IMR-90 (cell line): ENCODE data around the gene NUDT8. TPM values are rescaled to one million over a fixed set of nuclear protein-coding genes. Genes with fewer than 3 reads are reported as not detected.
A peak's percentile ranks its signal among the peaks of the same experiment; 100 is the strongest.

Source experiments
- ATAC-seq: fragments of 200-7000 bp; cut with Tn5 transposase; 2 replicates; pipeline ENCODE4 v1.9.1; 2020; ENCODE audit warnings: low read depth, mild to moderate bottlenecking, moderate library complexity
- BruUV-seq: library from RNA; stranded (reverse); fragments of 400-500 nt; replicated peaks from 2 replicates; lab custom pipeline; 2021; lab: Mats Ljungman, UMichigan
- CTCF ChIA-PET: fragments of 300-600 bp; formaldehyde crosslinking; extraction: SDS; loops from one replicate; lab custom pipeline; 2021; ENCODE audit warnings: antibody characterized with exemption; lab: Yijun Ruan, JAX
- POLR2A ChIA-PET: fragments of 300-600 bp; sonication (Branson Sonifier 250); formaldehyde crosslinking; loops from one replicate; lab custom pipeline; 2022; ENCODE audit warnings: antibody characterized with exemption; ENCODE audit not compliant: unreplicated experiment; lab: Charles Lee
- DNase-seq: peaks from one replicate; pipeline ENCODE4 v3.0.0; 2013
- H2AFZ ChIP-seq: replicated peaks from 2 replicates; pipeline ENCODE3; 2013; ENCODE audit warnings: low read length, mild to moderate bottlenecking; ENCODE audit not compliant: poor library complexity
- H2AK5ac ChIP-seq: 2 replicates; pipeline ENCODE4 v1.6.1; 2013; ENCODE audit warnings: low read depth, low read length, inconsistent platforms
- H2AK9ac ChIP-seq: replicated peaks from 2 replicates; pipeline ENCODE3; 2013; ENCODE audit warnings: mild to moderate bottlenecking, low read depth, low read length, moderate library complexity; ENCODE audit not compliant: poor library complexity
- H2BK120ac ChIP-seq: 2 replicates; pipeline ENCODE4 v1.6.1; 2013; ENCODE audit warnings: low read depth, low read length, inconsistent platforms
- H2BK15ac ChIP-seq: 3 replicates; pipeline ENCODE4 v1.6.1; 2013; ENCODE audit warnings: low read depth, low read length, inconsistent platforms
- H2BK20ac ChIP-seq: 2 replicates; pipeline ENCODE4 v1.6.1; 2013; ENCODE audit warnings: low read depth, mild to moderate bottlenecking, inconsistent platforms, low read length, moderate library complexity
- H2BK5ac ChIP-seq: 2 replicates; pipeline ENCODE4 v1.6.1; 2013; ENCODE audit warnings: mild to moderate bottlenecking, low read depth, low read length, inconsistent platforms; ENCODE audit not compliant: poor library complexity, severe bottlenecking
- H3K14ac ChIP-seq: replicated peaks from 2 replicates; pipeline ENCODE4 v1.6.1; 2013; ENCODE audit warnings: low read depth, low read length, inconsistent platforms
- H3K18ac ChIP-seq: 2 replicates; pipeline ENCODE4 v1.6.1; 2013; ENCODE audit warnings: low read depth, low read length, control low read depth
- H3K23ac ChIP-seq: 2 replicates; pipeline ENCODE4 v1.6.1; 2013; ENCODE audit warnings: low read depth, low read length, inconsistent platforms
- H3K27ac ChIP-seq: 2 replicates; pipeline ENCODE4 v1.5.1; 2013; ENCODE audit warnings: mild to moderate bottlenecking, control low read depth, low read length; ENCODE audit not compliant: insufficient read depth
- H3K27me3 ChIP-seq: 2 replicates; pipeline ENCODE4 v1.6.1; 2013; ENCODE audit warnings: low read length; ENCODE audit not compliant: control insufficient read depth, insufficient read depth
- H3K36me3 ChIP-seq: 2 replicates; pipeline ENCODE4 v1.6.1; 2013; ENCODE audit warnings: low read length, mixed read lengths; ENCODE audit not compliant: control insufficient read depth, insufficient read depth
- H3K4ac ChIP-seq: 2 replicates; pipeline ENCODE4 v1.6.1; 2013; ENCODE audit warnings: low read depth, low read length, inconsistent platforms
- H3K4me1 ChIP-seq: 2 replicates; pipeline ENCODE4 v1.6.1; 2013; ENCODE audit warnings: low read length, mixed read lengths; ENCODE audit not compliant: control insufficient read depth, insufficient read depth
- H3K4me2 ChIP-seq: 2 replicates; pipeline ENCODE4 v1.6.1; 2013; ENCODE audit warnings: low read depth, mild to moderate bottlenecking, control low read depth, low read length, moderate library complexity
- H3K4me3 ChIP-seq: 2 replicates; pipeline ENCODE4 v1.5.1; 2013; ENCODE audit warnings: low read depth, mild to moderate bottlenecking, control low read depth, low read length, moderate library complexity; ENCODE audit not compliant: insufficient read depth
- H3K56ac ChIP-seq: 2 replicates; pipeline ENCODE4 v1.6.1; 2013; ENCODE audit warnings: low read length, inconsistent platforms; ENCODE audit not compliant: insufficient read depth; ENCODE audit errors: extremely low read depth
- H3K79me1 ChIP-seq, 2 experiments: 2 replicates each; pipeline ENCODE4 v1.6.1; 2013; ENCODE audit warnings: low read length in 2 of 2, inconsistent platforms in 1 of 2, low read depth in 1 of 2
- H3K9ac ChIP-seq: 2 replicates; pipeline ENCODE4 v1.6.1; 2013; ENCODE audit warnings: low read depth, low read length, control low read depth
- H3K9me1 ChIP-seq: 2 replicates; pipeline ENCODE4 v1.6.1; 2013; ENCODE audit warnings: low read length, inconsistent platforms; ENCODE audit not compliant: insufficient read depth
- H3K9me3 ChIP-seq: 2 replicates; pipeline ENCODE4 v1.6.1; 2013; ENCODE audit warnings: low read length; ENCODE audit not compliant: control insufficient read depth, insufficient read depth
- H4K20me1 ChIP-seq: 2 replicates; pipeline ENCODE4 v1.6.1; 2013; ENCODE audit warnings: low read length, inconsistent platforms; ENCODE audit not compliant: insufficient read depth
- H4K5ac ChIP-seq: 2 replicates; pipeline ENCODE4 v1.6.1; 2013; ENCODE audit warnings: mild to moderate bottlenecking, low read depth, low read length, control low read depth
- H4K8ac ChIP-seq, 2 experiments: 2 replicates each; pipeline ENCODE4 v1.6.1; 2013; ENCODE audit warnings: low read depth in 2 of 2, low read length in 2 of 2, control low read depth in 1 of 2, inconsistent platforms in 1 of 2
- H4K91ac ChIP-seq: 2 replicates; pipeline ENCODE4 v1.6.1; 2013; ENCODE audit warnings: low read depth, low read length, inconsistent platforms; ENCODE audit not compliant: insufficient read depth
- CEBPB ChIP-seq: IDR thresholded peaks from 2 replicates; pipeline ENCODE4 v1.6.1; 2012; ENCODE audit warnings: low read depth, low read length, improper control_type of control experiment
- CHD1 ChIP-seq: IDR thresholded peaks from 2 replicates; pipeline ENCODE4 v1.6.1; 2012; ENCODE audit warnings: low read depth, low read length, improper control_type of control experiment
- MAFK ChIP-seq: IDR thresholded peaks from 2 replicates; pipeline ENCODE4 v1.6.1; 2012; ENCODE audit warnings: low read depth, low read length, improper control_type of control experiment
- NFE2L2 ChIP-seq: fragments of 150-350 bp; IDR thresholded peaks from 2 replicates; pipeline ENCODE4 v1.6.1; 2016; ENCODE audit warnings: low read depth, mild to moderate bottlenecking, low read length
- WGBS, 2 experiments: methylation state at CpG; one replicate each; pipeline versions ENCODE4 v1.1.5 to v1.1.7; 2013; ENCODE audit warnings: missing lambda C conversion rate in 2 of 2; ENCODE audit not compliant: insufficient read length in 1 of 2; ENCODE audit errors: extremely low coverage in 2 of 2; 5-methylcytosine and 5-hydroxymethylcytosine counted together
- dilution Hi-C: fragments of 300-500 bp; cut with HindIII; formaldehyde crosslinking; loops from one replicate; pipeline ENCODE4 v1.14.3; 2018; ENCODE audit warnings: low sequenced_read_pairs; ENCODE audit not compliant: unreplicated experiment
- in situ Hi-C: fragments of 300-500 bp; cut with MboI; formaldehyde crosslinking; loops from 3 replicates; pipeline ENCODE4 v1.14.3; 2019; ENCODE audit warnings: low sequenced_read_pairs, inconsistent platforms, mixed read lengths
- intact Hi-C: fragments of 100-400 bp; cut with micrococcal nuclease; formaldehyde crosslinking; loops from 2 replicates; pipeline ENCODE4 v1.10.0; 2022
- polyA plus RNA-seq, 3 experiments: library from polyadenylated mRNA; depleted of rRNA; stranded (reverse); fragments of >200 nt; gene quantifications; 2 replicates each; pipeline ENCODE4 v1.2.3, GENCODE V29; 2012; ENCODE audit warnings: low replicate concordance in 1 of 3
- total RNA-seq: library from RNA; depleted of rRNA; stranded (reverse); fragments of >200 nt; gene quantifications from 2 replicates; pipeline ENCODE4 v1.2.3, GENCODE V29; 2012
- TF ChIP-seq, protein P1 (sequence below): fragments of 150-350 bp; IDR thresholded peaks from 2 replicates; pipeline ENCODE4 v1.6.1; 2016; ENCODE audit warnings: low read depth, mild to moderate bottlenecking, low read length, moderate library complexity, borderline replicate concordance

Gene NUDT8
- total and polyA plus RNA-seq, 2 of the 4 experiments (the other 2 are of a cell fraction), result 1.4 to 2.5 TPM

DNA sequence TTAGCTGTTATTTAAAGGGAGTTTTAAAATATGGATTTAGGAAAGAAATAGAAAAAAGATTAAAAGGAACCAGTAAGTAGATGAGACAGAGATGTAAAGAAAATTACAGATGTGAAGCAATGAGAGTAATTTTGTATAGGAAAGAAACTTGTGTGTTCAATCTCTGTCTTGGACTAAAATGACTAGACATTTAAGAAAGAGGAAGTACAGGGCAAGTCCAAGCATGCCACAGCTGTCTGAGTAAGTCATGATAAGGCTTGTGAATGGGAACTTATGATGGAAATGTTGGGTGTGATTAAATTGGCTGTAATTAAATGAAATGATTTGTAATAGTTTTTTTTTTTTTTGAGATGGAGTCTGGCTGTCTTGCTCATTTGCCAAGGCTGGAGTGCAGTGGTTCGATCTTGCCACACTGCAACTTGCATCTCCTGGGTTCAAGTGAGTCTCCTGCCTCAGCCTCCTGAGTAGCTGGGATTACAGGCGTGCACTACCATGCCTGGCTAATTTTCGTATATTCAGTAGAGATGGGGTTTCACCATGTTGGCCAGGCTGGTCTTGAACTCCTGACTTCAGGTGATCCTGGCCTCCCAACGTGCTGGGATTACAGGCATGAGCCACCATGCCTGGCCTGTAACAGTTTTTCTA is 26.7 kb upstream of the NUDT8 start:
- no peak for ATAC-seq

More for the DNA sequence above, 26.7 kb upstream of the NUDT8 start:
- H2BK120ac ChIP-seq, result no peak overlapping the region
- no peak overlapping the region for H2AK9ac ChIP-seq
- no peak overlapping the region for H4K91ac ChIP-seq
- 35% methylated on average over 2 of the region's 4 CpGs; no CpG with 5 or more reads in 1 of the 2 experiments for WGBS, 2 experiments
- H2BK5ac ChIP-seq, result no peak overlapping the region
- dilution Hi-C loops (no loop called here), intact Hi-C loops (loop anchor here (5.0 kb wide), 1 partner anchor 84 kb away; no protein-coding TSS in a partner anchor), in situ Hi-C loops (no loop called here)
- H3K36me3 ChIP-seq, result no peaks in the 10 kb centered on the region
- H2BK15ac ChIP-seq, result no peak overlapping the region
- no peak overlapping the region for H3K23ac ChIP-seq
- BruUV-seq, result no TSS peak
- H4K8ac ChIP-seq, result no peak overlapping the region
- no peak overlapping the region for H2BK20ac ChIP-seq
- H3K56ac ChIP-seq, result no peak overlapping the region
- no peak overlapping the region for H4K5ac ChIP-seq
- peaks cover 9% of the 10 kb centered on the region for H3K27me3 ChIP-seq
- no peak overlapping the region for H2AK5ac ChIP-seq
- no peaks in the 10 kb centered on the region for H3K4me1 ChIP-seq
- H3K4me3 ChIP-seq, result no peak overlapping the region
- peak; percentile 7 for DNase-seq
- H3K14ac ChIP-seq, result no peak overlapping the region
- POLR2A ChIA-PET, result no interaction called here
- no peak overlapping the region for H3K18ac ChIP-seq
- H4K20me1 ChIP-seq, result no peaks in the 10 kb centered on the region
- H3K9me3 ChIP-seq, result peaks cover 3% of the 10 kb centered on the region
- H3K79me1 ChIP-seq, result no peaks in the 10 kb centered on the region
- CTCF ChIA-PET, result no interaction called here
- TF ChIP-seq CHD1, result no peak
- TF ChIP-seq NFE2L2, result no peak
- no peak for TF ChIP-seq CEBPB
- TF ChIP-seq MAFK, result no peak
- TF ChIP-seq, protein P1, sequence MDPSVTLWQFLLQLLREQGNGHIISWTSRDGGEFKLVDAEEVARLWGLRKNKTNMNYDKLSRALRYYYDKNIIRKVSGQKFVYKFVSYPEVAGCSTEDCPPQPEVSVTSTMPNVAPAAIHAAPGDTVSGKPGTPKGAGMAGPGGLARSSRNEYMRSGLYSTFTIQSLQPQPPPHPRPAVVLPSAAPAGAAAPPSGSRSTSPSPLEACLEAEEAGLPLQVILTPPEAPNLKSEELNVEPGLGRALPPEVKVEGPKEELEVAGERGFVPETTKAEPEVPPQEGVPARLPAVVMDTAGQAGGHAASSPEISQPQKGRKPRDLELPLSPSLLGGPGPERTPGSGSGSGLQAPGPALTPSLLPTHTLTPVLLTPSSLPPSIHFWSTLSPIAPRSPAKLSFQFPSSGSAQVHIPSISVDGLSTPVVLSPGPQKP, result no peak
- no peak overlapping the region for H2AFZ ChIP-seq
- H3K9me1 ChIP-seq, result no peaks in the 10 kb centered on the region
- no peak overlapping the region for H3K9ac ChIP-seq
- no peak overlapping the region for H3K4ac ChIP-seq
- no peak overlapping the region for H3K4me2 ChIP-seq
- H3K27ac ChIP-seq, result no peak overlapping the region
